Stomach (tissue), 9 donors: ENCODE data around the gene ICAM2. TPM values are rescaled to one million over a fixed set of nuclear protein-coding genes. Genes with fewer than 3 reads are reported as not detected.

Experiments
- DNase-seq, 2 donors: peaks; one replicate each; pipeline versions ENCODE4 v3.0.0 to v3.0.0-alpha.2; 2013 to 2019
- H3K27ac ChIP-seq, 5 donors: fragments of 200-600 bp in 4 of 5; sonication (generic) in 4 of 5; one replicate each; pipeline ENCODE4 v1.5.1; 2013 to 2019; ENCODE audit warnings: mild to moderate bottlenecking in 1 of 5, moderate library complexity in 1 of 5
- H3K27me3 ChIP-seq, 3 donors: fragments of 200-600 bp; sonication (generic); one replicate each; pipeline ENCODE4 v1.5.1; 2017 to 2019; ENCODE audit warnings: mixed run types in 1 of 3
- H3K36me3 ChIP-seq, 4 donors: fragments of 200-600 bp; sonication (generic); 1 replicate in 3 of 4; 2 replicates in 1 of 4; pipeline ENCODE4 v1.5.1; 2016 to 2019
- H3K4me1 ChIP-seq, 4 donors: fragments of 200-600 bp; sonication (generic); one replicate each; pipeline ENCODE4 v1.5.1; 2016 to 2019
- H3K4me3 ChIP-seq, 4 donors: fragments of 200-600 bp; sonication (generic) in 3 of 4; one replicate each; pipeline ENCODE4 v1.5.1; 2016 to 2019; ENCODE audit warnings: mild to moderate bottlenecking in 1 of 4
- H3K9me3 ChIP-seq, 4 donors: fragments of 200-600 bp; sonication (generic); one replicate each; pipeline ENCODE4 v1.5.1; 2016 to 2019
- CTCF ChIP-seq, 7 experiments: fragments of 450-650 bp in 4 of 7; fragments of 200-600 bp in 3 of 7; sonication (generic) in 3 of 7; IDR thresholded peaks; one replicate each; pipeline ENCODE4 v1.5.1; 2016 to 2019; ENCODE audit warnings: antibody characterized with exemption in 7 of 7, control low read depth in 2 of 7, mild to moderate bottlenecking in 1 of 7
- EP300 ChIP-seq: sonication (generic); formaldehyde crosslinking; IDR thresholded peaks from one replicate; pipeline ENCODE4 v1.6.1; 2017; ENCODE audit warnings: antibody characterized with exemption
- POLR2A ChIP-seq, 4 donors: fragments of 450-650 bp; IDR thresholded peaks; one replicate each; pipeline ENCODE4 v1.6.1; 2016; ENCODE audit warnings: antibody characterized with exemption in 4 of 4, control low read depth in 2 of 4, mild to moderate bottlenecking in 1 of 4, moderate library complexity in 1 of 4
- POLR2AphosphoS5 ChIP-seq, 3 donors: sonication (generic); formaldehyde crosslinking; IDR thresholded peaks; one replicate each; pipeline ENCODE4 v1.6.1; 2016; ENCODE audit warnings: antibody characterized with exemption in 3 of 3
- WGBS, 5 donors: extraction: QIAGEN DNeasy Blood & Tissue Kit in 3 of 5; methylation state at CpG; one replicate each; pipeline versions ENCODE4 v1.1.5 to v1.1.7; 2013 to 2018; 5-methylcytosine and 5-hydroxymethylcytosine counted together
- intact Hi-C: fragments of 100-400 bp; cut with DNase I; formaldehyde crosslinking; loops from one replicate; pipeline ENCODE4 v1.15.1; 2023; ENCODE audit warnings: low total_unique reads
- polyA plus RNA-seq, 3 donors: library from polyadenylated mRNA; stranded (reverse); fragments of 200-250 nt; gene quantifications; one replicate each; pipeline ENCODE4 v1.2.3, GENCODE V29; 2013
- total RNA-seq, 5 donors: library from RNA; depleted of rRNA; stranded (reverse); fragments of >200 nt; gene quantifications; one replicate each; pipeline versions ENCODE4 v1.1.0 to v1.2.3, GENCODE V29; 2014 to 2016
- donor health status: healthy with polysubstance abuse.
- donor health status: Bipolar disorder and iron deficiency.
- donor health status: healthy.

The ICAM2 gene
- total and polyA plus RNA-seq, 8 donors: 4.7 to 25.3 (median 10.7) TPM; not detected in 2

- Histone ChIP-seq H3K4me3 (no peak overlapping the region), H3K27me3 (peaks cover 0 to 52% (median 19%) of the 10 kb centered on the region in 3 donors), H3K36me3 (peaks cover 0 to 16% (median 4%) of the 10 kb centered on the region in 4 donors), H3K4me1 (peaks cover 16 to 27% (median 21%) of the 10 kb centered on the region in 4 donors), H3K27ac (no peak overlapping the region), H3K9me3 (no peaks in the 10 kb centered on the region)
- WGBS, 5 donors: 84 to 87% (median 86%) methylated on average over 24 to 25 of the region's 25 CpGs
- TF ChIP-seq CTCF (IDR thresholded peaks at IDR 0.05) (no peak), POLR2A (IDR thresholded peaks at IDR 0.05) (no peak), EP300 (no peak), POLR2AphosphoS5 (IDR thresholded peaks at IDR 0.05) (no peak)
- no peak for DNase-seq
- intact Hi-C loops: no loop called here
Observed at GRCh38 chr17:63999680-64000531, 20.5 kb downstream of the ICAM2 start.

- Histone ChIP-seq H3K4me3 (peak overlapping the region; percentile 50 to 68 (median 60)), H3K9me3 (no peaks in the 10 kb centered on the region), H3K36me3 (peaks cover 0 to 13% (median 4%) of the 10 kb centered on the region in 4 donors), H3K4me1 (peaks cover 16 to 27% (median 21%) of the 10 kb centered on the region in 4 donors), H3K27ac (peak overlapping the region in 1 of 5 donors; percentile 31), H3K27me3 (peaks cover 0 to 52% (median 19%) of the 10 kb centered on the region in 3 donors)
- 23 to 44% (median 27%) methylated on average over 16 to 33 of the region's 33 CpGs for WGBS, 5 donors
- intact Hi-C loops: no loop called here
- no peak for DNase-seq
- TF ChIP-seq EP300 (no peak), POLR2A (IDR thresholded peaks at IDR 0.05) (no peak), CTCF (IDR thresholded peaks at IDR 0.05) (no peak), POLR2AphosphoS5 (IDR thresholded peaks at IDR 0.05) (no peak)
Observed at GRCh38 chr17:63998721-63999679, 21.4 kb downstream of the ICAM2 start.

GRCh38 chr17:63998050-63998720 lies 22.2 kb downstream of the ICAM2 start, which contains the start of gene PRR29:
Gene PRR29, plus strand, starts transcription at chr17:63998351. Its CDS starts 14 bp downstream, at chr17:63998365.
- intact Hi-C loops: no loop called here
- WGBS, 5 donors: 0 to 3% (median 1%) methylated on average over 28 to 43 of the region's 43 CpGs
- Histone ChIP-seq H3K9me3 (no peaks in the 10 kb centered on the region), H3K4me3 (peak within 1 kb of the TSS; percentile 50 to 68 (median 60)), H3K27ac (peak within 1 kb of the TSS in 4 of 5 donors; percentile 5 to 42 (median 31)), H3K36me3 (peaks cover 0 to 8% (median 2%) of the 10 kb centered on the region in 4 donors), H3K4me1 (peaks cover 16 to 27% (median 21%) of the 10 kb centered on the region in 4 donors), H3K27me3 (peaks cover 0 to 55% (median 19%) of the 10 kb centered on the region in 3 donors)
- DNase-seq: peak; percentile 74 to 95
- TF ChIP-seq CTCF (IDR thresholded peaks at IDR 0.05) (no peak), POLR2AphosphoS5 (IDR thresholded peaks at IDR 0.05) (no peak), EP300 (no peak), POLR2A (IDR thresholded peaks at IDR 0.05) (no peak)
